Measurements from ENCODE around the gene LDLRAD4. TPM values are rescaled to one million over a fixed set of nuclear protein-coding genes. Genes with fewer than 3 reads are reported as not detected.

Gene LDLRAD4
- total RNA-seq, 1 donor = 0.54 TPM

DNA sequence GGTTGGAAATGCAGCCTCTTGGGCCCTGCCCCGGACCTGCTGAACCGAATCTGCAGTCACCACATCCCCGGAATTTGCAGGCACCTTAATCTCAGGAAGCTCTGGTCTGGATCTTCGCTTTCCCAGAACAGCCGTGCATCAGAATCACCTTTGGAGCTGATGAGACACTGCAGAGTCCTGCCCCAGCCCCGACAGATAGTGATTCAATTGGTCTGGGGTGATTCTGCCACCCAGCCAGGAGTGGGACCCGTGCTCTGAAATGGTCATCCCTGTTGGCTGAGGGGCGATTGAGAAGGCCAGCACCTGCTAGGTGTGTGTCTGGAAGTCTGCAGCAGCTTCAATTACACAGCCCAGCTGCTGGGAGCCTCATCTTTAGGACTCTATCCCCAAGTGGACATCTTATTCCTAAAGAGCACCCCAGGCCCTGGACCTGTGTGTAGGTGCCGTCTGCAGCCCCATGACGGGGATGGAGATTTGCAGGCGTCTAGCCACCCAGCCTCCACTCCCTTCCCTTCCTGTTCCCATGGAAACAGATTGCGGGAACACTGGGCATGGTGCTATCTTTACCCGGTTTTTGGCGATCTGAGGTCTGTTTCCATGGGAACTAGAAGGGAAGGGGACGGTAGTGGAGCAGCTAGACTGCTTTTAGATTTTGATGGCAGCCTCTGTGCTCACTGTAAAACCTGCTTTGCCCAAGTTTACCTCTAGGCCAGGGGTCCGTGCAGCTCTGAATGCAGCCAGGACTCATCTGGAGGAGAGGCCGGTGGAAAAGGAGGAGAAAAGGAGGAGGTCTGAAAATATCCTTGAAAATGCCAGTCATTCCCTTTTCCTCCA is 156.1 kb downstream of the LDLRAD4 start:
- peak; percentile 26 for DNase-seq (ENCODE audit: low read depth)
- TF ChIP-seq, protein P1, sequence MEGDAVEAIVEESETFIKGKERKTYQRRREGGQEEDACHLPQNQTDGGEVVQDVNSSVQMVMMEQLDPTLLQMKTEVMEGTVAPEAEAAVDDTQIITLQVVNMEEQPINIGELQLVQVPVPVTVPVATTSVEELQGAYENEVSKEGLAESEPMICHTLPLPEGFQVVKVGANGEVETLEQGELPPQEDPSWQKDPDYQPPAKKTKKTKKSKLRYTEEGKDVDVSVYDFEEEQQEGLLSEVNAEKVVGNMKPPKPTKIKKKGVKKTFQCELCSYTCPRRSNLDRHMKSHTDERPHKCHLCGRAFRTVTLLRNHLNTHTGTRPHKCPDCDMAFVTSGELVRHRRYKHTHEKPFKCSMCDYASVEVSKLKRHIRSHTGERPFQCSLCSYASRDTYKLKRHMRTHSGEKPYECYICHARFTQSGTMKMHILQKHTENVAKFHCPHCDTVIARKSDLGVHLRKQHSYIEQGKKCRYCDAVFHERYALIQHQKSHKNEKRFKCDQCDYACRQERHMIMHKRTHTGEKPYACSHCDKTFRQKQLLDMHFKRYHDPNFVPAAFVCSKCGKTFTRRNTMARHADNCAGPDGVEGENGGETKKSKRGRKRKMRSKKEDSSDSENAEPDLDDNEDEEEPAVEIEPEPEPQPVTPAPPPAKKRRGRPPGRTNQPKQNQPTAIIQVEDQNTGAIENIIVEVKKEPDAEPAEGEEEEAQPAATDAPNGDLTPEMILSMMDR (IDR thresholded peaks at IDR 0.05; ENCODE audit: insufficient read depth, low read length) = no peak
- no peak overlapping the region for H3K4me3 ChIP-seq (ENCODE audit: low read depth, low read length)

DNA sequence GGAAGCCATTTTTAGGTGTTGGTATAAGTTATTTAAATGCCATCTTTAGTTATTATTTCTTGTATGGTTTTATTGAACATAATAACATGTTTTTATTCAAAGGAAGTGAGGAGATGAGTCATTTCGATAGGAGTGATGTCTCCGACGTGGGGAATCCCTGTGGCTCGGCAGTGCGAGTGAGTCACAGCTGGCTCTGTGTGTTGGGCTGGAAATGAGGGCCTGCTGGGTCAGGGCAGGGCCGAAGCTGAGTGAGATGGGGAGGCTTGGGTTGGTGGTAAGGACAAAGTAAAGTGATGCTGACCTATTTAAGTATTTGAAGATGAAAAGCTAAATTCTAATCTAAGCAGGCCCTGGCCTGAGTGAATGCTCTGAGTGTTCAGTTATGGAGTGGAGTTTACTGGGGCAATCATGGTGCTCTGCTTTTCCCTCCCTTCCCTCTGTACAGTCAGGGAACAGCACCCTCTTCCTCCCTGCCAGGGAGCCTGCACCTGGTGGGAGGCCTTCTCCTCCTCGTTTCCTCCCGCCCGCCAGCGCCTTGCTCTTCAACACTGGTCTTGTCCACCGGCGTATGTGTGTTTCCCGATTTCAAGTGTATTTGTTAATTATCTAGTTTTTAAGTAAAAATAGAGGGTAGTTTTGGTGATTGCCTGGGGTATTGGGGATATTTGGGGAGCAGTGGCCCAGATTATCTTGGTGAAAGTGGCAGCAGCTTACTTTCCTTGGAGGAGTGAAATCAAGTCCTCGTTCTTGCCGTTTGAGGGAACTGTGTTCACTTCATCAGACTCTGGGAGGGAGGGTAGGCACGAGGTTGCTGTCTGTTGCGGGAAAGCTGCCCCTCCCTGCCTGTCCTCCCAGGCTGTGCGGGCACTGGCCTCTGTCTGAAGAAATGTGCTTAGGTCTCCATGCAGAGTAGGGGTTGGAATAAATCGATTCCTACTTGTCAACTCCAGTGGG is 157.0 kb downstream of the LDLRAD4 start:
- DNase-seq (ENCODE audit: low read depth) = peak; percentile 86
- TF ChIP-seq, protein P1 (IDR thresholded peaks at IDR 0.05; ENCODE audit: insufficient read depth, low read length) = peak; percentile 10
- no peak overlapping the region for H3K4me3 ChIP-seq (ENCODE audit: low read depth, low read length)

DNA sequence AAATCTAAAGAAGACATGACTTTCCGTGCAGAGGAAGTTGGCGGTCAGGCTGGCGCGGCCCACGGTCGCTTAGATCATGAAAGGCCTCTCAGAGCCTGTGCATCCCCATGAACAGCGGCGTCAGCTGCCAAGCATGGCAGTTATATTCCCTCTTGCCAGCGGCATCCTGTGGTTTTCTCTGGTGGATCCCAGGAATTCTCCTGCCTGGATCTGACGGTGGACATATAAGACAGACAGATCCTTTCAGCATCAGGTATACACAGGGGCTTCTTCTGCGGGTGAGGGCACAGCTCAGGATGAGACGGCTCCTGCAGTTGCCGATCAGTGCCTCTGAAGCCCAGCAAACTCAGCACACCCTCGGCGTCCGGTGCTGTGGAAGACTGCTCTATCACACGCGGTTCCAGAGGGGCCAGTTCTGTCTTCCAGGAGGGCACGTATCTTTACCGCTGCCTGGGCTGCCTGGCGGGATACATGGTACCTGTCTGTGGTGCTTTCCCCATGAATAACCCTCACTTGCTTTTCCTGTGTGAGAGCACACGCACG is 157.8 kb downstream of the LDLRAD4 start:
- DNase-seq (ENCODE audit: low read depth) = no peak
- TF ChIP-seq, protein P1 (IDR thresholded peaks at IDR 0.05; ENCODE audit: insufficient read depth, low read length) = no peak
- no peak overlapping the region for H3K4me3 ChIP-seq (ENCODE audit: low read depth, low read length)

DNA sequence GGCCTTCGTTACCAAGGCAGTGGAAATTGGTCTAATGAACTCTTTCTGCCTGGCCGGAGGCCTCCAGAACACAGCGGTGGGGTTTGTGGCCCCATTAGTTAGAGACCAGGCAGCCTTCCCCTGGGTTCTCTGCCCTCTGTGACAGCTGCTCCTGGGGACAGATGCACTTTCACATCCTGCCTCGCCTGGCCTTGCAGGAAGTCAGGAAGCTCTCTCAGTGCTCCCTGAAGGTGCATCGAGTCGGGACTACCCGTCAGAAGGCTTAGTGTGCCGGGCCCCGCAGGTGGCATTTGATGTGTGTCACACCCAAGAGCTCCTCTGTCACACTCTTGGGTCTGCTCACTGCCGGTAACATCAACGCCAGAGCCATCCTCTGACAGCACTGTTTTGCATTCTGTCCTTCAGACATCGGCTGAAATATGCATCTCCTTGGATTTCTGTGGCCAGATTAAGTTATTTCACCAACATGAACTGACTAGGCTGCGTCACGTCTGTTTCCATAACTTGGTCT is 158.3 kb downstream of the LDLRAD4 start:
- TF ChIP-seq, protein P1 (IDR thresholded peaks at IDR 0.05; ENCODE audit: insufficient read depth, low read length) = no peak
- DNase-seq (ENCODE audit: low read depth) = no peak
- H3K4me3 ChIP-seq (ENCODE audit: low read depth, low read length) = no peak overlapping the region

DNA sequence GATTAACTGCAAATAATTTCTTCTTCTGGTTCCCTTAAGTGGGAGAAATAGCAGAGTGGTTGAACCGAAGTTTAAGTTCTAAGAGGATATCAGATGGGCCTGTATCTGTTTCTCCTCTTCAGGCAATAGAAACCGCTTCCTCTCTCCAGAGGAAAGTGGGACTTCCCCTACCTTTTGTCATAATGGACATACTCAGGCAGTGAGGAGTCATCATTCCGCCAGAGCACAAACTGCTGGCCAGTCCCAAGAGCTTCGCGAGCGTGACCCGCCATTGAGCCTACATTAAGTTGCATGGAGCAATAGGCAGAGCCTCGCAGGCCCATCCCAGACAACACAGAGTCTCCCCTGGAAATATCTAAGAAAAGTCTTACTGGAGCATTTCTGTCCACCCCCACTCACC is 158.9 kb downstream of the LDLRAD4 start:
- no peak overlapping the region for H3K4me3 ChIP-seq (ENCODE audit: low read depth, low read length)
- TF ChIP-seq, protein P1 (IDR thresholded peaks at IDR 0.05; ENCODE audit: insufficient read depth, low read length) = no peak
- DNase-seq (ENCODE audit: low read depth) = no peak

DNA sequence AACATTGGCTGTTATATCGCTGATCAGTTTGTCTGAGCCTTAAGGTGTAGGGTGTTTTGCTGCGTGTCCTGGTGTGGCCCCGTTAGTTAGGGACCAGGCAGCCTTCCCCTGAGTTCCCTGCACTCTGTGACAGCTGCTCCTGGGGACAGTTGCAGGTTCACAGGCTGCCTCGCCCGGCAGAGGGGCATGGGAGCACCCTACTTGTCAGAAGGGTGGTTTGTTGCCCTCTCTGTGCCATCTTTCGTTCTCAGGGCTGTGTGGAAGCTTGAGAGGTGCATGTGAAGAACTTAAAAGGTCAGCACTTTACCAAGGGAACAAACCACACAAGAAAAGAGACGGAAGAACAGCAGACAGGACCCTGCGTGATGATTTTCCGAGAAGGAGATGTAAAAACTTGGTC is 159.6 kb downstream of the LDLRAD4 start:
- TF ChIP-seq, protein P1 (IDR thresholded peaks at IDR 0.05; ENCODE audit: insufficient read depth, low read length) = no peak
- DNase-seq (ENCODE audit: low read depth) = no peak
- H3K4me3 ChIP-seq (ENCODE audit: low read depth, low read length) = no peak overlapping the region
